GM21360 (cell line): ENCODE measurements around the gene CD44.
"Not testable (repeated sequence)": the region's sequence is repeated elsewhere in the genome, so short reads cannot be mapped to it uniquely, and the experiment has no call there.

Source experiments
- ATAC-seq: cut with Tn5 transposase; IDR thresholded peaks from one replicate; pipeline ENCODE4 v1.9.1; 2021; ENCODE audit warnings: mild to moderate bottlenecking, moderate library complexity; ENCODE audit not compliant: unreplicated experiment

Gene CD44

DNA sequence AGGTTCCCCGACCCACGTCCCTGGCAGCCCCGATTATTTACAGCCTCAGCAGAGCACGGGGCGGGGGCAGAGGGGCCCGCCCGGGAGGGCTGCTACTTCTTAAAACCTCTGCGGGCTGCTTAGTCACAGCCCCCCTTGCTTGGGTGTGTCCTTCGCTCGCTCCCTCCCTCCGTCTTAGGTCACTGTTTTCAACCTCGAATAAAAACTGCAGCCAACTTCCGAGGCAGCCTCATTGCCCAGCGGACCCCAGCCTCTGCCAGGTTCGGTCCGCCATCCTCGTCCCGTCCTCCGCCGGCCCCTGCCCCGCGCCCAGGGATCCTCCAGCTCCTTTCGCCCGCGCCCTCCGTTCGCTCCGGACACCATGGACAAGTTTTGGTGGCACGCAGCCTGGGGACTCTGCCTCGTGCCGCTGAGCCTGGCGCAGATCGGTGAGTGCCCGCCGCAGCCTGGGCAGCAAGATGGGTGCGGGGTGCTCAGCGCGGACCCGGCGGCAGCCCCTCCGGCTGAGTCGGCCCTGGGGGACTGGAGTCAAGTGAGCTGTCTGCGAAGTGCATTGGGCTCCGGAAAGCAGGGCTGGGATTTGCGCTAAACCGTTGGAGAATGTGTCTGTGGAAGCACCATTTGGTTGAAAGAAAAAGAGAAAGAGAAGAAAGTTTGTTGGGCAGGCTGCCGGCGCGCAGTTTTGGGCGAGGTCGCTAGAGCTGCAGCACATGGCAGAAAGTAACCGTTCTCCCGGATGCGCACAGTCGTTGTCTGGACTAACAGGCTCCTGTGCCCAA lies at the start of gene CD44:
TSS of gene CD44 (plus strand) at position 229 of the 779 bp plus-strand sequence. CDS start at position 362, 133 bp downstream.
- no peak for ATAC-seq

DNA sequence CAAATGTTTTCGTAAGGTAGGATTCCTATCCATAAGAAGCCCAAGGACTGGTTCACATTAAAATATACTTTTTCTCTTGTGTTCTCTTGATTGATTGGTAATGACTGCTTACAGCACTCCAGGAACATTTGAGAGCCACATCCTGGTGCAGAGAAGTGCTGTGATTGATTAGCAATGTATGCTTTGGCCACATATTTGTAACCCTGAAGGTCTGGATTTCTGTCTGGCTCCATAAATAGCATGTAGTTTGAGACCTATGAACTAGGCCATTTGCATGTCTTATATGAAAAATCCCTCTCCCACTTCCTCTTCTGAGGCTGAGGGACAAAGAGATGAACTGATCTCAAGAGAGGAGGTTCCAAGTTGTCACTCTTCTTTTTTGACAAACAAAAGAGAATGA lies 49.3 kb upstream of the CD44 start:
- ATAC-seq: peak; percentile 65

DNA sequence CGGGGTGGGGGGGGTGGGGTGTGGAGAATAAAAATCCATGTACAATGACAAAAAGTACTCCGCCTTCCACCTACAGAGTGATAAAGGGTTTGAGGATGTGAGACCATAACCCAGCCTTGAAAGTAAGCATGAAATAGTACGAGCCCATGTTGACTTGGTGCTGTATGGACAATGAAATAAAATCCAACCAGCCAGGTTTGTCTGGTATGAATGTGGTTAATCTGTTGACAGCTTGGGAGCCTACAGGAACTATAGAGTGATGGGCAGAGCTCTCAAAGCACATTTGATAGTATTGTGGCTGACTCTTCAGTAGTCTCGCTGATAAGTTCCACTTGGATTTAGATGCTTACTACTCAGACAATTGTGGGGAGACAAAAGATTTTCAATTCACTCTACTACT lies 48.8 kb upstream of the CD44 start:
- peak; percentile 26 for ATAC-seq

DNA sequence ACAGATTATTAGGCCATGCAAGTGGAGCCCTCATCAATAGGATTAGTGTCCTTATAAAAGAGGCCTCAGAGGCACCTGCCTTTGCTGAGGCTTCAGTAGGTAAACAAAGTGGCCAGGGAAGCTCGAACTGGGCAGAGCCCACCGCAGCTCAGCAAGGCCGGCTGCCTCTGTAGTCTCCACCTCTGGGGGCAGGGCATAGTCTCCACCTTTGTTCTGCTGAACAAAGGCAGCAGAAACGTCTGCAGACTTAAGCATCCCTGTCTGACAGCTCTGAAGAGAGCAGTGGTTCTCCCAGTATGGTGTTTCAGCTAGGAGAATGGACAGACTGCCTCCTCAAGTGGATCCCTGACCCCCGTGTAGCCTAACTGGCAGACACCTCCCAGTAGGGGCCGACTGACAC lies 48.0 kb upstream of the CD44 start:
- not testable (repeated sequence) for ATAC-seq

DNA sequence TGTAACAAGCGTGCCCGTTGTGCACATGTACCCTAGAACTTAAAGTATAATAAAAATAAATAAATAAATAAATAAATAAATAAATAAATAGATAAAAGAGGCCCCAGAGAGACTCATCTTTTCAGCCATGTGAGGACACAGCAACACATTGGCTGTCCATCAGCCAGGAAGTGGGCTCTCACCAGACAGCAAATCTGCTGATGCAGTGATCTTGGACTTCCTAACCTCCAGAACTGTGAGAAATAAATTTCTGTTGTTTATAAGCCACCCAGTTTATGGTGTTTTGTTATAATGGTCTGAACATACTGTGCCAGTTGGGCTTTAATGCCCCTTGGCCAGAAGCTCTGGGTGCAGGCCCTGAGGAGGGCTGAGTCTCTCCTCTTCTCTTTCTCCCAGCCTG lies 42.2 kb upstream of the CD44 start:
- ATAC-seq: no peak

DNA sequence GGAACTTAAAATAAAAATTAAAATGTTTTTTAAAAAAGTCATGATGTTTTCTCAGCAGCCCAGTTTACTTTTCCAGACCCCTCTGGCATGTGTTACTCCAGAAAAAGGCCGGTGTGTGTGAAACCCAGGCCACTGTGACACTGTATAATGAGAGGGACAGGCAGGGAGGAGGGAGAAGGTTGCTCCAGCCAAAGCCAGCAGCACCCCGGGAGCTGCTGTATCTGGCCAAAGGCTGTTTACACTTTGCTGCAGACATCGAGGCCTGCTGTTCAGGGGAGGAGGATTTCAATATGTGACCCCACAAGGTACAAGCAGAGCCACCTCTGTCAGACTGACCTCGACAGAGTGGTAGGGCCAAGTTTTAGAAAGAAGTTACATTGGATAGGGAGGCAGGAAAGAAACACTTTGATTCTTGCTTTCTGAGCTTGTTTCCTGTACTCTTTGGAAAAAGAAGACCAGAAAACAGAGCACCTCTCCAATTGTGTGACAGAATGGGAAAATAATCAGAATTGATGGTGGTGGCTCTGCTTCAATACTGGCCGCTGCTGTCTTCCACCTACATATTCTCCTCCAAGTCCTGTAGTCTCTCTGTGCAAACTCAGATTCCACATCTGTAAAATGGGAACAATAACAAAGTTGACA lies 41.0 kb upstream of the CD44 start:
- ATAC-seq: no peak

DNA sequence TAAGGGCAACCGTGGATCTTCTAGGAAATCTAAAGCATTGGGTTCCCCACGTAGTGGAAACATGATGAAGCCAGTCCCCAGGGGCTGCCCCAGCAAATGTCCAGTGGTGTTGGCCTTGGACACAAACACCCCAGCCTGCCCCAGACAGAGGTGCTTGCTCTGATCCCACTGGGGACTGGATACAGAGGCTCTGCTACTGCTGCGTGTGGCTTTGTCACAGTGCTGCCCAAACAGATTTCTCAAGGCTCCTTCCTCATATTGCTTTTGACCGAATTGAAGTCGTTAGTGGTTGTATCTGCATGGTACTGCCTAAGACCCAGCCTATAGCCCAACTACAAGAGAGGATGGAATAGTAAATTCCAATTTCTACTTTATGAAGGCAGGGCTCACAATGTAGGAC lies 40.1 kb upstream of the CD44 start:
- ATAC-seq: no peak

DNA sequence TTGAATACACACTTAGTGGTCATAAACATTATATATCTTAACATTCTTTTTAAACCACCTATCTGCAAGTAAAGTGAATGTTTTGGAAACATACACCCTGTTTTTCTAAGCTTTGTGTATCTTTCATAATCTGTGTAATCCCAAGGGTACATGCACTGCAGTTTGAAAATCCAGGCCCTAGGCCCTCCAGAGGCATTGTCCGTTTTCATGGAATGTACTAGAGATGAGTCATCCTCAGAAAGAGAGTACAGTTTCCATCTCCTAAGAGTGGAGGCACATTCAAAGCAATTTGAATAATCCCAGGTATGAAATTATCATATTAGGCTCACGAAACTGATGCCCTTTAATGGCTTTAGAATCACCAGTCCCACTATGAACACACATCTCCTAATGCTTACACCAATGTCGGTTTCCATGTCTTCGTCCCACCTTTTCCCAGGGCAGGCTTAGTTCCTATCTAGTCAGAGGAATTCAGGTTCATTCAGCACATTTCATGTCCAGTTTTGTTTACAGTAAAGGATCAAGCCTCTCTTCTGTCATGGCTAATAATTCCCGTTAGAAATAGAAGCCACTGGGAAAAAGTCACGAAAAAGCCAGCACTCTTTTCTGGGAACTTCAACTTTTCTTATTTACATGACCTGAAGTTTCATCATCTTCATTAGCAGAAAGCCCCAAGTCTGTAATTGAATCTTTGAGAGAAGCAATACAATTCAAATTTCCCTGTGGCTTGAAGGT lies 39.5 kb upstream of the CD44 start:
- ATAC-seq: no peak

DNA sequence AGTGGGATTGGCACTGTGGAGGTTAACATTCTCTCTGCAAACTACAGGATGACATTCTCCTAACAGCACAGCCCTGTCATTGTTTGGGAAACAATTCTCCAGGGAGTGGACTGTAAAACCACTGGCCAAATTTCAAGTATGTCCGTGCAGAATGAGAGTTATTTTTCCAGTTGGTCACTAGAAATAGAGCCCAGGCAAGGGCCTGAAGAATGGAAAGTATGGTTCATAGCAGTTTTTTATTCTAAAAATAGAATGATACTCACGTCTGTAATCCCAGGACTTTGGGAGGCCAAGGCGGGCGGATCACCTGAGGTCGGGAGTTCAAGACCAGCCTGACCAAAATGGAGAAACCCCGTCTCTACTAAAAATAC lies 39.0 kb upstream of the CD44 start:
- no peak for ATAC-seq

DNA sequence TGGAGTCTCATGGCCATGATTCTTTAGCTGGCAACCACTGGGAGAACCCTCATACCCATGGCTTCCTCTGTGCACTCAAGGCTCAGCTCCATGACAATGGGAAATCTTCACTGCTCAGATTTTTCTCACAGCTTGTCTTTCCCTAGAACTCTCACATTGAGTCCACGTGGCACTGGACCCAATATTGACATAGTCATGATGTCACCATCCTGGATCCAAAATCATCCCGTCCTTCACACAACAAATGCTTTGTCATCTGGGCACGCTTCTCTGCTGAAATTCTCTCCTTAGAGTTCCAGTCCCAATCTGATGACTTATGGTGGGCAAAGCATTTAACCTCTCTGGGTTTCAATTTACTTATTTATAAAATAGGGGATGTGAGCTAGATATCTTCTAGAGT lies 37.7 kb upstream of the CD44 start:
- no peak for ATAC-seq

DNA sequence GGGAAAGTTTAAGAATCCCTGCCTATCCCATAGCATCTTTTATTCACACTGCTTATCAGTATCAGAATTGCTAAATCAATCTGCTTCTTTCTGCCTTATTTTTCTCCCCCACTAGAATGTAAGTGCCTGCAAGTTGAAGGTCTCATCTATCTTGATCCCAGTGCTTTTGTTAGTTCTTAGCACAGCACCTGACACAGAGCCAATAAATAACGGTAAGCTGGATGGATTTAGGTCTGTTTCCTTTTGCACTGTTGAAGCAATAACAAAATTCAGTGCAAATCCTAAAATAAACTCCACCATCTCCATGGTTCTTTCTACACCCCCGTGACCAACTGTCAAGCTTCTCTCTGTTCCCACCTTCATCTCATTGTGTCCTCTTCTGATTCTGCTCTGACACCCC lies 36.7 kb upstream of the CD44 start:
- ATAC-seq: no peak

DNA sequence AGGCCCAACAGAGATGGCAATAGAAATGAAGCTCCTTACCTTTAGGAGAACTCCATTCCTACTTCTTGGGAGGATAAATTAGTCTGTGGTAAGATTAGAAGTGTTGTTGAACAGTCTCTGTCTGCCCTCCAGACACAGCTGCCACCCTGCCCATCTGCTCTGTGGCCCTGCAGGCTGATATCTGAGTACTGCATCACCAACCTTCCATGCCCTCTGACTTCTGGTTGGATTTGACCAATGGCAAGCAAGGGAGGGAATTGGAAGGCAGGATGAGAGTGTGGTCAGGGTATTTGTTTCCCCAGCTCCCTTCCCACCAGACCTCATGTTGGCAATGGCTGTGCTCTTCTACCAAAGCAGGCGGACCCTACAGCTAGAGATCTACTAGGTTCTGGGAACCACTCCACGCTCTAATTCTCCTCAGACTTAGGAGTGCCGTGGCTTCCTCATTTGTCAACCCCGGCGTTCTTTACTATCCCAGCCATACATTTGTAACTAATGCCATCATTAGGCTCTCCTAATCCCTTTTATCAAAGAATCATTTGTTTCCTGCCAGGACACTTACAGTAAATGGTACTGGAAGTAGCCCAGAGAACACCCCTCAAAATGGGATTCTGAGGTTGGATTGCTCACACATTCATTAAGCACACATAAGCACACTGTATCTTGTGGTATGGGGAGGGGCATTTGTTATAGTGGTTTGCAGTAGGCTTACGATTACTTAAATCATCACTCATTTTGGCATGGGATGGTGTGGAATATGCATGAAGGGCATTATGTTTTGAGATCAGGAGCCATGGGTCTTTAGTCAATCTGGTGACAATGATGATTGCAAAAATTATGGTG lies 35.4 kb upstream of the CD44 start:
- ATAC-seq: no peak

DNA sequence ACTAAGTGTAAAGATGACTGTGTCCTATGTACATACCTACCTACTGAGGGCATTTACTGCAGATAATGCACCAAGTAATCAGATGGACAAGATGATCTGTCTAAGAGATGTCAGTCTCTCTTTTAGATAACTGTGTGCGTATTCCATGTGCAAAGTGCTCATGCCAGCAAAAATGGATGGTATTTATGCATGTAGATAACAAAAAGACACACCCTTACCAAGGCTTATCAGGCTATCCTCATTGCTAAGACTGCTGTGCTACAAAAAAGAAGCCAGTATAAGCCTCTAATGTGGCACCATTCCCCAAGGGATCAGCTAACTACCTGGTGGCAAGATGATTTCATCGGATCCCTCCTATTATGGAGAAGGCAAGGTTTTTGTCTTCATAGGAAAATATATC lies 34.3 kb upstream of the CD44 start:
- no peak for ATAC-seq

DNA sequence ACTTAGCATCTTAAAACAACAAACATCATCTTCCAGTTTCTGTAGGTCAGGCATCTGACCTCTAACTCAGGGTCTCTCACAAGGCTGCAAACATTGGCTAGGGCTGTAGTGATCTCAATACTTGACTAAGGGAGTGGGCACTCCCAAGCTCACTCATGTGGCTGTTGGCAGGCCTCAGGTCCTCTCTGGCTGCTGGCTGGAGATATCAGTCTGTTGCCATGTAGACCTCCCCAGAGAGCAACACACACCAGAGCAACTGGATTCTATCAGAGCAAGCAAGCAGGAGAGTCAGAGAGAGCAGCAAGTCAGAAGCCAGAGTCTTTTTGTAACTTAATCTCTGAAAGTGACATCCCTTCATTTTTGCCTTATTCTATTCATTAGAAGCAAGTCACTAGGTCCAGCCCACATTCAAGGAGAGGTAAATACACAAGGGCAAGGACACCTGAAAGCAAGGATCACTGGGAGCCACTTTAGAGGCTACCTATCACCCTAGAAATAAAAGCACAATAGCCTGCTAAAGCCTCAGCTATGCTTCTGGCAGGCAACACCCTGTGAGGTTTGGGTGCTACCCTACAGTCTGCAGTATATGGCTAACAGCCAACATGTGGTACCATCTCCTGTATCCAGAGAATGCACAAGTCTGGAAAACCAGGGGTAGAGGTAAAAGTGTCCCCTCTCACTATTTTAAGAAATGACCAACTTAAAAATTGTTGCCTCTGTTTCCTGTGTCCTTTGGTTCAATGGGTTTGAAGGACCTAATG lies 33.5 kb upstream of the CD44 start:
- ATAC-seq: no peak

DNA sequence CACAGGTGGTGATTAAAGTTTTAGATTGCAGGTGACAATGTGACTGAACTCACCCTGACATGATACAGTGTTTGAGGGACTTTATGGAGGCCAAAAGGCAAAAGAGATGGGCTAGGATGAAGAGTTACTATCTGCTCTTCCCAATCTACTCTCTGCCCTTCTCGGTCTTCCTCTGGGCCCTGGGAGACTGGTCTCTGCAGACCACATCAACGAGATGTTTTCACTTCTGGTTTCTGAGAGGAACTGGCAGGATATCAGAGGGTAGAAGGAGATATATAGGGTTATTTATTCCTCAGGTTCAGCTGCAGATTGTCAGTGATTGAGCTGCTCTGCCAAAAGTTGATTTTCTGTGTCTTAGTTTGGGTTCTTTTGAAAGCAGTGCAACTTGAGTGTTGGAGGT lies 32.4 kb upstream of the CD44 start:
- ATAC-seq: peak; percentile 43

DNA sequence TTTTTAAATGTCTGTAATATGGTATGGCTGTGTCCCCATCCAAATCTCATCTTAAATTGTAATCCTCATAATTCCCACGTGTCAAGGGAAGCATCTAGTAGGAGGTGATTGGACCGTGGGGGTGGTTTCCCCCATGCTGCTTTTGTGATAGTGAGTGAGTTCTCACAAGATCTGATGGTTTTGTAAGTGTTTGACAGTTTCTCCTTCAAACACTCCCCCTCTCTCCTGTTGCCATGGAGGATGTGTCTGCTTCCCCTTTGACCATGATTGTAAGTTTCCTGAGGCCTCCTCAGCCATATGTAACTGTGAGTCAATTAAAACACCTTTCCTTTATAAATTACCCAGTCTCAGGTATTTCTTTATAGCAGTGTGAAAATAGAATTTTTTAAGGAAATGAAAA lies 31.1 kb upstream of the CD44 start:
- ATAC-seq: no peak

DNA sequence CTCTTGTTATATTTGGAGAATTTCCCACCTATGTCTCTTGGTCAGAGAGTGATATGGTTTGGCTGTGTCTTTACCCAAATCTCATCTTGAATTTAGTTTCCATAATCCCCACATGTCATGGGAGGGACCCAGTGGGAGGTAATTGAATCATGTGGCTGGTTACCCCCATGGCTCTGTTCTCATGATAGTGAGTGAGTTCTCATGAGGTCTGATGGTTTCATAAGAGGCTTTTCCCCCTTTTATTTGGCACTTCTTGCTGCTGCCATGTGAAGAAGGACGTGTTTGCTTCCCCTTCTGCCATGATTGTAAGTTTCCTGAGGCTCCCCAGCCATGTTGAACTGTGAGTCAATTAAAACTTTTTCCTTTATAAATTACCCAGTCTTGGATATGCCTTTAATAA lies 30.6 kb upstream of the CD44 start:
- ATAC-seq: not testable (repeated sequence)

DNA sequence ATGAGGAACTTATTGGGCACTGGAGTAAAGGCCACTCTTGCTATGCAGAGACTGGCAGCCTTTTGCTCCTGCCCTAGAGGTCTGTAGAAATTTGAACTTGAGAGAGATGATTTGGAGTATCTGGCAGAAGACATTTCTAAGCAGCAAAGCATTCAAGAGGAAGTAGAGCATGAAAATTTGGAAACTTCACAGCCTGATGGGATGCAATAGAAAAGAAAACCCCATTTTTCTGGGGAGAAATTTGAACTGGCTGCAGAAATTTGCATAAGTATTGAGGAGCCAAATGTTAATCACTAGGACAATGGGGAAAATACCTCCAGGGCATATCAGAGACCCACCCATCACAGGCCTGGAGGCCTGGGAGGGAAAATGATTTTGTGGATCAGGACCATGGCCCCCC lies 29.9 kb upstream of the CD44 start:
- ATAC-seq: no peak

DNA sequence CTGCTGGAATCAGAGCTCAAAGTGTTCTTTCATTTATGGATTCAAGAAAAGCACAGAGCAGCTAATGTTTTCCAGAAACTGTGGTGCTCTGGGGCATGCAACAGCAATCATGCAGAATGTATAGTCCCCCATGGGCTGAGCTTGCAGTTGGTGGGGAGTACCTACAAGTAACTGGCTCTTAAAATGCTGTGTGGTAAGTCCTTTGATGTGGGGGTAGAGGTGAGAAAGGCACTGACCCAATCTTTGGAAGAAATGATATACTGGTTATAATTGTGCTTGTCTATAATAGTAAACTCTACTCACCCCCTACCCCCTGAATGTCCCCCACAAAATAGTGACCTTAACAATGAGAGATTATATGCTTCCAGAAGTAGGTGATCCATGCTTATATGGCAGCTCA lies 29.1 kb upstream of the CD44 start:
- no peak for ATAC-seq
